ENCODE results near the gene NUMA1.

DNA sequence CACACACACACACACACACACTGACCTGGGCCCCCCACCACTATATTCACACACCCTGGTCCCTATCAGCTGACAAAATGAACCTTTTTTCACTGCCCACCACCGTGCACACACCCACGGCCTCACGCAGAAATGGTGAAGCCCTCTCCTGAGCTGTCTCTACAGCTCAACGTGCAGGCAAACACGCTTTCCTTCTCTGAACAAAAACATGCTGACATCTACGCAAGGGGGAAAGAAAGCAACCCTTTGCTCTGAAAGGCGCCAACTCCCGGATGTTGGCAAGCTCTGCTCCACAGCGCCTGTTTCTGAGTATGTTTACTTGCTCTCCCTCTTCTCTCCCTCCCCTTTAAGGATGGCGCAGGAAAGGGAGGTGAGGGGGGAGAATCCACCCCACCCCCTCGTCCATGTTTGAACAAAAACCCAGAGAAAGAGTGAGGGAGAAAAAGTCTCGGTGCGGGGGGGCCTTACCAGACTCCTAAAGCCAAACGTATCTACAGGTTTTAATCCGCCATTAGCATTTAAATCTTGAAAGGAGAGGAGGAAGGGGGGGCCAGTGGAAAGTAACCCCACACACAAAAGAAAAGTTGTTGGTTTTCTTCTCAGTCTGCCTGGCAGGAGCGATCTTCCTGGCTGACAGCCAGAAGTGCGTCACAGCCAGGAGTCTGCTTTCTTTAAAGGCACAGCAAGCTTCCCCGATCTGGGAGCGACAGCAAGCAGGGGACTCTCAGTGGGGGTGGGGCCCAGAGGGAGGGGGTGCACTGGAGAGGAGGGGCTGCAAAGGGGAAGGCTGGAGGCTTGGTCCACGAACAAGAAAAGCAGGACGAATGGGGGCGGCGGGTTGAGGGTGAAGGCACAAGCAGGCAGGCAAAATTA lies 39.6 kb downstream of the NUMA1 start:
- TF ChIP-seq SP1 (IDR thresholded peaks at IDR 0.05) = no peak
- TF ChIP-seq BHLHE40 (IDR thresholded peaks at IDR 0.05; ENCODE audit: borderline replicate concordance) = no peak
- TF ChIP-seq FOXA1 (IDR thresholded peaks at IDR 0.05) = no peak
- TF ChIP-seq ZNF384 (IDR thresholded peaks at IDR 0.05) = no peak
- no peak for TF ChIP-seq CTBP1 (IDR thresholded peaks at IDR 0.05; ENCODE audit: borderline replicate concordance)
- no peak for TF ChIP-seq L3MBTL2 (conservative IDR thresholded peaks at IDR 0.05)
- no peak for TF ChIP-seq LEF1 (IDR thresholded peaks at IDR 0.05; ENCODE audit: borderline replicate concordance)
- no peak for TF ChIP-seq HDGF (IDR thresholded peaks at IDR 0.05; ENCODE audit: borderline replicate concordance)
- no peak for TF ChIP-seq ARNT (IDR thresholded peaks at IDR 0.05)
- no peak for TF ChIP-seq FOXK2 (IDR thresholded peaks at IDR 0.05)
- peak; percentile 61 for TF ChIP-seq PKNOX1 (IDR thresholded peaks at IDR 0.05)
- no peak for TF ChIP-seq SUZ12 (IDR thresholded peaks at IDR 0.05)
- no peak for TF ChIP-seq TARDBP (IDR thresholded peaks at IDR 0.05)
- TF ChIP-seq ELF4 (IDR thresholded peaks at IDR 0.05) = no peak

All from HEK293T (cell line).